ENCODE measurements around the gene LRRC4C. TPM values are rescaled to one million over a fixed set of nuclear protein-coding genes. Genes with fewer than 3 reads are reported as not detected.

LRRC4C gene
- total RNA-seq, 1 experiment from 2014 or later = not detected

DNA sequence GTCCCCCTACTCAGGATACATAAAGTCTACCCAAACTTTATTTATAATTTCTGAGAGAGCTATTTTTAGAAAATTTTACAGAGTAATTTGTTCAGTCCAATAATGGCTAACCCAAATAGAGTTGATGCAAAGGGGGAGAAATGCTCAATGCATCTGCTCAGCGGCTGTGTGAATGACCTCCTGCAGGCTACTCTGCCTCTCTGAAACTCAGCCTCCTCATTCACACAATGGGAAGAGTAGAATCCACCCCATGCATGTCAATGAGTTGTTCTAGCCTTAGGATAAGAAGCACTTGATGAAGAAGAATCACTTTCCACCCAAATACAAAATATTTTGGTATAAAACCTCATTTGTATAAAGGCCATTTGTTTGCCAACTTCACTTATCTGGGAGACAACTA lies 1204.0 kb downstream of the LRRC4C start:
- Histone ChIP-seq H3F3A (ENCODE audit: low read length, unreplicated experiment) (no peaks in the 10 kb centered on the region), H3K4me3 (ENCODE audit: low read length) (no peak overlapping the region), H3K9me3 (ENCODE audit: low read length) (no peaks in the 10 kb centered on the region), H4K20me1 (ENCODE audit: low read length) (no peaks in the 10 kb centered on the region), H3K4me2 (ENCODE audit: low read length) (no peak overlapping the region), H3K36me3 (ENCODE audit: low read depth, low read length) (no peaks in the 10 kb centered on the region), H3K9ac (ENCODE audit: low read length) (no peak overlapping the region), H3K79me2 (ENCODE audit: low read length) (no peaks in the 10 kb centered on the region), H3K4me1 (ENCODE audit: insufficient read depth, low read length) (no peaks in the 10 kb centered on the region), H3K27ac (ENCODE audit: low read length) (no peak overlapping the region), H3K27me3 (ENCODE audit: low read length) (no peaks in the 10 kb centered on the region), H2AFZ (ENCODE audit: low read length) (no peak overlapping the region), H3K9me2 (replicated peaks; ENCODE audit: low read length) (no peaks in the 10 kb centered on the region)
- intact Hi-C loops (cut with micrococcal nuclease) = no loop called here
- ChIA-PET POLR2A (ENCODE audit: unreplicated experiment) (no interaction called here), CTCF (no interaction called here)
- BruUV-seq (replicated peaks) = no TSS peak
- no peak for ATAC-seq
- no peak for DNase-seq
- TF ChIP-seq, protein P1, sequence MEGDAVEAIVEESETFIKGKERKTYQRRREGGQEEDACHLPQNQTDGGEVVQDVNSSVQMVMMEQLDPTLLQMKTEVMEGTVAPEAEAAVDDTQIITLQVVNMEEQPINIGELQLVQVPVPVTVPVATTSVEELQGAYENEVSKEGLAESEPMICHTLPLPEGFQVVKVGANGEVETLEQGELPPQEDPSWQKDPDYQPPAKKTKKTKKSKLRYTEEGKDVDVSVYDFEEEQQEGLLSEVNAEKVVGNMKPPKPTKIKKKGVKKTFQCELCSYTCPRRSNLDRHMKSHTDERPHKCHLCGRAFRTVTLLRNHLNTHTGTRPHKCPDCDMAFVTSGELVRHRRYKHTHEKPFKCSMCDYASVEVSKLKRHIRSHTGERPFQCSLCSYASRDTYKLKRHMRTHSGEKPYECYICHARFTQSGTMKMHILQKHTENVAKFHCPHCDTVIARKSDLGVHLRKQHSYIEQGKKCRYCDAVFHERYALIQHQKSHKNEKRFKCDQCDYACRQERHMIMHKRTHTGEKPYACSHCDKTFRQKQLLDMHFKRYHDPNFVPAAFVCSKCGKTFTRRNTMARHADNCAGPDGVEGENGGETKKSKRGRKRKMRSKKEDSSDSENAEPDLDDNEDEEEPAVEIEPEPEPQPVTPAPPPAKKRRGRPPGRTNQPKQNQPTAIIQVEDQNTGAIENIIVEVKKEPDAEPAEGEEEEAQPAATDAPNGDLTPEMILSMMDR (conservative IDR thresholded peaks at IDR 0.05; ENCODE audit: low read depth, low read length) = no peak
- no peak for TF ChIP-seq EZH2phosphoT487 (IDR thresholded peaks at IDR 0.05; ENCODE audit: borderline replicate concordance, low read length)
- no peak for TF ChIP-seq EZH2 (IDR thresholded peaks at IDR 0.05; ENCODE audit: low read length, unreplicated experiment)

DNA sequence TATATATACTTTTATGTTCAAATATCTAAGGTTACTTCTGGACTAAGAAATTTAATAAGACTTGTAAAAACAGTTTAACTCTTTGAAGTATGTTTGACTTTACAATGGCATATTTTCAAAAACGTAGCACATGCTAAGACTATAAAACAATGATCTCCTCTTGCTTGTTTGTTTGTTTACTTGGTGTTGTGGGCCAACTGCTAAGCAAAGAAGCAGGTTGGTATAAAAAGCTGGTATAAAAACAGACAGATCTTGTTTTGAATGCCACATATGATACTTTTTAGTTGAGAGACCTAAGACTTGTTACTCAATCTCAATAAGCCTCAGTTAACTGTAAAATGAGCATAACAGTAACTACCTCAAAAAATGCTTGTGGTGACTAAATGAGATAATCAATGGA lies 1206.3 kb downstream of the LRRC4C start:
- DNase-seq = no peak
- ChIA-PET CTCF (no interaction called here), POLR2A (ENCODE audit: unreplicated experiment) (no interaction called here)
- no peak overlapping the region for H2AFZ ChIP-seq (ENCODE audit: low read length)
- H3K36me3 ChIP-seq (ENCODE audit: low read depth, low read length) = no peaks in the 10 kb centered on the region
- H3K4me1 ChIP-seq (ENCODE audit: insufficient read depth, low read length) = no peaks in the 10 kb centered on the region
- no peaks in the 10 kb centered on the region for H3K9me3 ChIP-seq (ENCODE audit: low read length)
- H3K4me2 ChIP-seq (ENCODE audit: low read length) = no peak overlapping the region
- no peak overlapping the region for H3K9ac ChIP-seq (ENCODE audit: low read length)
- TF ChIP-seq EZH2 (IDR thresholded peaks at IDR 0.05; ENCODE audit: low read length, unreplicated experiment) (no peak), EZH2phosphoT487 (IDR thresholded peaks at IDR 0.05; ENCODE audit: borderline replicate concordance, low read length) (no peak)
- TF ChIP-seq, protein P1 (conservative IDR thresholded peaks at IDR 0.05; ENCODE audit: low read depth, low read length) = no peak
- no peak overlapping the region for H3K27ac ChIP-seq (ENCODE audit: low read length)
- BruUV-seq (replicated peaks) = no TSS peak
- 0 out of 2 replicates have a peak, but pooled peaks cover under 1% of the 10 kb centered on the region for H3K27me3 ChIP-seq (ENCODE audit: low read length)
- no peak overlapping the region for H3K4me3 ChIP-seq (ENCODE audit: low read length)
- H3K79me2 ChIP-seq (ENCODE audit: low read length) = no peaks in the 10 kb centered on the region
- no peak for ATAC-seq
- no peaks in the 10 kb centered on the region for H3F3A ChIP-seq (ENCODE audit: low read length, unreplicated experiment)
- intact Hi-C loops (cut with micrococcal nuclease) = no loop called here
- H4K20me1 ChIP-seq (ENCODE audit: low read length) = no peaks in the 10 kb centered on the region
- no peaks in the 10 kb centered on the region for H3K9me2 ChIP-seq (replicated peaks; ENCODE audit: low read length)

DNA sequence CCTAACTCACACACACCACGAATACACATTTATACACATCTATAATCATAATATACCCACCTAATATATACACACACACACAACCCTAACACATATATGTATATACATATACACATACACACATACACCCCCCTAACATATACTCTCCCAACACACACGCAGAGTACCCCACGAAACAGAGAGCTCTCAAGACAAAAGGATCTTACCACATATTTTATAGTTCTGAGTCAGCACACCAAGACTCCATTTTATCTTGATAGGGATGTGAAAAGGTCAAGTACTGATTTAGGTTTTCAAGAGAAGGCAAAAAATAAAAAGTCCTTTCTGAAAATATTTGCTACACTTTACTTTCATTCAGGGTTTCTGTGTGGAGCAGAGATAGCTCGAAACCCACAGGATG lies 1207.2 kb downstream of the LRRC4C start:
- Histone ChIP-seq H3K9ac (ENCODE audit: low read length) (no peak overlapping the region), H3K4me1 (ENCODE audit: insufficient read depth, low read length) (no peaks in the 10 kb centered on the region), H3K27me3 (ENCODE audit: low read length) (peaks cover 5% of the 10 kb centered on the region; the same call in 1 of the 2 replicates), H3K79me2 (ENCODE audit: low read length) (no peaks in the 10 kb centered on the region), H3K27ac (ENCODE audit: low read length) (no peak overlapping the region), H2AFZ (ENCODE audit: low read length) (no peak overlapping the region), H3K9me2 (replicated peaks; ENCODE audit: low read length) (no peaks in the 10 kb centered on the region), H3F3A (ENCODE audit: low read length, unreplicated experiment) (no peaks in the 10 kb centered on the region), H3K9me3 (ENCODE audit: low read length) (no peaks in the 10 kb centered on the region), H3K4me2 (ENCODE audit: low read length) (no peak overlapping the region), H4K20me1 (ENCODE audit: low read length) (no peaks in the 10 kb centered on the region), H3K36me3 (ENCODE audit: low read depth, low read length) (no peaks in the 10 kb centered on the region), H3K4me3 (ENCODE audit: low read length) (no peak overlapping the region)
- no peak for ATAC-seq
- CTCF ChIA-PET = no interaction called here
- BruUV-seq (replicated peaks) = no TSS peak
- POLR2A ChIA-PET (ENCODE audit: unreplicated experiment) = no interaction called here
- no peak for DNase-seq
- TF ChIP-seq EZH2 (IDR thresholded peaks at IDR 0.05; ENCODE audit: low read length, unreplicated experiment) = no peak
- no peak for TF ChIP-seq EZH2phosphoT487 (IDR thresholded peaks at IDR 0.05; ENCODE audit: borderline replicate concordance, low read length)
- TF ChIP-seq, protein P1 (conservative IDR thresholded peaks at IDR 0.05; ENCODE audit: low read depth, low read length) = no peak
- intact Hi-C loops (cut with micrococcal nuclease) = no loop called here
